Ovary (tissue), 3 donors: ENCODE measurements around the gene RDH8.

Source experiments
- POLR2A ChIP-seq: fragments of 450-650 bp; IDR thresholded peaks from one replicate; pipeline ENCODE4 v1.6.1; 2017; ENCODE audit warnings: antibody characterized with exemption, mild to moderate bottlenecking, moderate library complexity
- TF ChIP-seq, protein P1 (sequence below), 3 donors: fragments of 450-650 bp in 2 of 3; fragments of 200-600 bp in 1 of 3; IDR thresholded peaks; one replicate each; pipeline versions ENCODE4 v1.5.1 to v1.8.0; 2016 to 2022; ENCODE audit warnings: antibody characterized with exemption in 3 of 3, mild to moderate bottlenecking in 1 of 3
- donor health status: DM: no; HTN: no; CAD: no.

DNA sequence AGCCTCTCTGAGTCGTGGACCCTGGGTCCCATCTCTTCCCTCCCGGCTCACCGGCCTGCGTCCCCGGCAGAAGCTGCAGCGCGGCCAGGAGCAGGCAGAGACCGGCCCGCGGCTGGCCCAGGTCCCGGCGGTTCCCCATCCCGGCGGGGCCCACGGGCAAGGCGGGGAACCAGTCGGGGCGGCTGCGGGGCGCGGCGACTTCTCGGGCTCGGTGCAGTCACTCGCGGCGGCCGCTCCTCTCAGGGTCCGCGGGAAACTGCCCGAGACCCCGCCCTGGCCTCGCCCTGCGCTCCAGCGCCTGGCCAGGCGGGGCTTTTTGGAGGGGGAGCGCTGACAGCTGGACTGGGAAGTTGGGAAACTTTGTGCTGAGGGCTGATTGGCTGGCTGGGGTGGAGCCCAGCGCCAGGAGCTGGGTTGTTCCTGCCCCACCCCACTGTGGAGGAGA lies 3.0 kb upstream of the RDH8 start, which contains the start of gene COL5A3:
- TF ChIP-seq, protein P1, sequence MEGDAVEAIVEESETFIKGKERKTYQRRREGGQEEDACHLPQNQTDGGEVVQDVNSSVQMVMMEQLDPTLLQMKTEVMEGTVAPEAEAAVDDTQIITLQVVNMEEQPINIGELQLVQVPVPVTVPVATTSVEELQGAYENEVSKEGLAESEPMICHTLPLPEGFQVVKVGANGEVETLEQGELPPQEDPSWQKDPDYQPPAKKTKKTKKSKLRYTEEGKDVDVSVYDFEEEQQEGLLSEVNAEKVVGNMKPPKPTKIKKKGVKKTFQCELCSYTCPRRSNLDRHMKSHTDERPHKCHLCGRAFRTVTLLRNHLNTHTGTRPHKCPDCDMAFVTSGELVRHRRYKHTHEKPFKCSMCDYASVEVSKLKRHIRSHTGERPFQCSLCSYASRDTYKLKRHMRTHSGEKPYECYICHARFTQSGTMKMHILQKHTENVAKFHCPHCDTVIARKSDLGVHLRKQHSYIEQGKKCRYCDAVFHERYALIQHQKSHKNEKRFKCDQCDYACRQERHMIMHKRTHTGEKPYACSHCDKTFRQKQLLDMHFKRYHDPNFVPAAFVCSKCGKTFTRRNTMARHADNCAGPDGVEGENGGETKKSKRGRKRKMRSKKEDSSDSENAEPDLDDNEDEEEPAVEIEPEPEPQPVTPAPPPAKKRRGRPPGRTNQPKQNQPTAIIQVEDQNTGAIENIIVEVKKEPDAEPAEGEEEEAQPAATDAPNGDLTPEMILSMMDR (IDR thresholded peaks at IDR 0.05) = no peak
- TF ChIP-seq POLR2A = no peak
